ENCODE results near the gene ST6GAL1. TPM values are rescaled to one million over a fixed set of nuclear protein-coding genes. Genes with fewer than 3 reads are reported as not detected.
"Not testable (repeated sequence)": the region's sequence is repeated elsewhere in the genome, so short reads cannot be mapped to it uniquely, and the experiment has no call there.

The ST6GAL1 gene
- total RNA-seq, 2 experiments from 2014 or later = 116 to 128 TPM

DNA sequence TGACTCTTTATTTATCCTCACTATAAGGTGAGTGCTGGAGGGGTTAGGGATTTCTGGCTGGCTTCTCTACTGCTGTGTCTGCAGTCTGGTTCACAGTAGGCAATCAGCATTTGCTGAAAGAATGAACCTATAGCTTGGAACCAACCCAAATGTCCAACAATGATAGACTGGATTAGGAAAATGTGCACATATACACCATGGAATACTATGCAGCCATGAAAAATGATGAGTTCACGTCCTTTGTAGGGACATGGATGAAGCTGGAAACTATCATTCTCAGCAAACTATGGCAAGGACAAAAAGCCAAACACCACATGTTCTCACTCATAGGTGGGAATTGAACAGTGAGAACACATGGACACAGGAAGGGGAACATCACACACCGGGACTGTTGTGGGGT lies 93.0 kb downstream of the ST6GAL1 start:
- POLR2A ChIA-PET, H3K27ac Mint-ChIP-seq, CTCF ChIA-PET, H3K27me3 Mint-ChIP-seq, H3K4me3 Mint-ChIP-seq, H3K9me3 Mint-ChIP-seq, DNase-seq: not testable (repeated sequence)
- Mint-ChIP-seq H3K36me3 (ENCODE audit: low read depth) (peaks cover 46% of the 10 kb centered on the region), H3K4me1 (peaks cover 75% of the 10 kb centered on the region)

DNA sequence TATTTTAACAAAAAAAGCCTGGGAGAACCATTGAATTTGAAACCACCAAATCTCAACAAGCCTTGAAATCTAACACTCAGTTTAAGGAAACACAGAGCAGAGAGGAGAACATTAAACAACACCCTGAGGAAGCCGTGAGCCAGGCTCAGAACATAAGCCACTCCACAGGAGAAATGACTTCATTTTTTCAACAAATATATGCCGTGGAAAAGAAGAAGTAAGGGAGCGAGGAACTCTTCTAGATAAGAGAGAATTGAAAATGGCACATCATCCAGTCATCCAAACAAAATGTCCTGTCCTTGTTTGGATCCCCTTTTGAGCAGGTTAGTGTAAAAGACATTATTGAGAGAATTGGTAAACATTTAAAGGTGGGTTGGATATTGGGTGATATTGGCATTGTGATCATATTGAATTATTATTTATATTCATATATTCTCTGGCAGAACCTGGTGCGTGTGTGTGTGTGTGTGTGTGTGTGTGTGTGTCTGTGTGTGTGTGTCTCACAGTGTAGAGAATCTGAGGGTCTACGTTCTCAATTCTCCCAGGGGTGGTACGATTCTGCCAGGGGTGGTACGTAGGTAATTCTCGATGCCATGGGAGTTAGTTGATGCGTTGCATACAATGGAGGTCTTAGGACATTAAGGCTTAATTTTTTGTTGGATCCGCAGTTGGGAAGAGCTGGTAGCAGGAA lies 94.4 kb downstream of the ST6GAL1 start:
- peak overlapping the region; percentile 88 for H3K27ac Mint-ChIP-seq
- H3K4me3 Mint-ChIP-seq = peak overlapping the region; percentile 73
- H3K27me3 Mint-ChIP-seq = no peaks in the 10 kb centered on the region
- peaks cover 75% of the 10 kb centered on the region for H3K4me1 Mint-ChIP-seq
- CTCF ChIA-PET = interaction anchor here (1.8 to 2.4 kb wide), 3 partner anchors 23 to 140 kb away, joined by 4 to 15 read pairs (median 7); no protein-coding TSS in a partner anchor
- POLR2A ChIA-PET = interaction anchor here (1.0 to 4.7 kb wide), 10 partner anchors 15 to 240 kb away, joined by 4 to 108 read pairs (median 16); partner anchors contain the start of genes EIF4A2, RFC4, RPL39L and ST6GAL1
- no peak for DNase-seq
- H3K9me3 Mint-ChIP-seq = peaks cover 3% of the 10 kb centered on the region
- peaks cover 43% of the 10 kb centered on the region for H3K36me3 Mint-ChIP-seq (ENCODE audit: low read depth)

- peaks cover 3% of the 10 kb centered on the region for H3K9me3 Mint-ChIP-seq
- peak; percentile 56 for DNase-seq
- POLR2A ChIA-PET = interaction anchor here (1.0 to 4.7 kb wide), 13 partner anchors 9 to 241 kb away, joined by 4 to 108 read pairs (median 8); partner anchors contain the start of genes EIF4A2, RFC4, RPL39L and ST6GAL1
- peak overlapping the region; percentile 88 for H3K27ac Mint-ChIP-seq
- H3K4me3 Mint-ChIP-seq = peak overlapping the region; percentile 73
- H3K4me1 Mint-ChIP-seq = peaks cover 74% of the 10 kb centered on the region
- CTCF ChIA-PET = interaction anchor here (0.6 to 2.4 kb wide), 6 partner anchors 10 to 139 kb away, joined by 3 to 15 read pairs (median 5); no protein-coding TSS in a partner anchor
- H3K36me3 Mint-ChIP-seq (ENCODE audit: low read depth) = peaks cover 47% of the 10 kb centered on the region
- H3K27me3 Mint-ChIP-seq = no peaks in the 10 kb centered on the region
Measured at GRCh38 chr3:187025254-187025655, 94.9 kb downstream of the ST6GAL1 start.

- POLR2A ChIA-PET = interaction anchor here (0.8 to 4.7 kb wide), 21 partner anchors 10 to 241 kb away, joined by 3 to 108 read pairs (median 6); partner anchors contain the start of genes EIF4A2, RFC4, RPL39L and ST6GAL1
- Mint-ChIP-seq H3K27ac (peak overlapping the region; percentile 88), H3K4me1 (peaks cover 72% of the 10 kb centered on the region)
Measured at GRCh38 chr3:187025656-187026316, 95.5 kb downstream of the ST6GAL1 start.

DNA sequence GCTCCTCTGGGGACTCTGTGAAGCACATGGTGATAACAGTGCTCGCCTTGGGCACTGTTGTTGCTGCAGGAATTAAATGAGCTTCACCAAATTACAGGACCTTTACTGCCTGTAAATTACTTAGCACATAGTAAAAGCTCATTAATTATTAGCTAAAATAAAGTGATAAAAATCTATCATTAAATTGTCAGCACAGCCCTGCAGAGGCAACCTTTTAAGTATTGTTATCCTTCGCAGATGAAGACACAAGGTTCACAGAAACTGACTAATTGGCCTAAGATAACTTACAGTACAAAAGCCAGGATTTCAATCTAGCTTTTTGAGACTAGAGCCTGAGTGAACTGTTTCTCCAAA lies 96.0 kb downstream of the ST6GAL1 start:
- H3K4me3 Mint-ChIP-seq = peak overlapping the region; percentile 73
- H3K36me3 Mint-ChIP-seq (ENCODE audit: low read depth) = peaks cover 57% of the 10 kb centered on the region
- DNase-seq = no peak
- CTCF ChIA-PET = interaction anchor here (0.8 to 3.2 kb wide), 15 partner anchors 9 to 177 kb away, joined by 3 to 22 read pairs (median 4); partner anchors contain the start of gene RPL39L
- peaks cover 3% of the 10 kb centered on the region for H3K9me3 Mint-ChIP-seq
- no peaks in the 10 kb centered on the region for H3K27me3 Mint-ChIP-seq
- peaks cover 76% of the 10 kb centered on the region for H3K4me1 Mint-ChIP-seq
- POLR2A ChIA-PET = interaction anchor here (0.8 to 4.7 kb wide), 19 partner anchors 10 to 242 kb away, joined by 3 to 108 read pairs (median 6); partner anchors contain the start of genes EIF4A2, RFC4, RPL39L and ST6GAL1
- peak overlapping the region; percentile 88 for H3K27ac Mint-ChIP-seq

More at GRCh38 chr3:187025656-187026316, 95.5 kb downstream of the ST6GAL1 start:
- H3K9me3 Mint-ChIP-seq = peaks cover 3% of the 10 kb centered on the region
- no peaks in the 10 kb centered on the region for H3K27me3 Mint-ChIP-seq
- peaks cover 51% of the 10 kb centered on the region for H3K36me3 Mint-ChIP-seq (ENCODE audit: low read depth)
- CTCF ChIA-PET = interaction anchor here (0.6 to 3.2 kb wide), 14 partner anchors 10 to 176 kb away, joined by 3 to 22 read pairs (median 4); partner anchors contain the start of gene RPL39L
- H3K4me3 Mint-ChIP-seq = peak overlapping the region; percentile 73
- DNase-seq = peak; percentile 47

DNA sequence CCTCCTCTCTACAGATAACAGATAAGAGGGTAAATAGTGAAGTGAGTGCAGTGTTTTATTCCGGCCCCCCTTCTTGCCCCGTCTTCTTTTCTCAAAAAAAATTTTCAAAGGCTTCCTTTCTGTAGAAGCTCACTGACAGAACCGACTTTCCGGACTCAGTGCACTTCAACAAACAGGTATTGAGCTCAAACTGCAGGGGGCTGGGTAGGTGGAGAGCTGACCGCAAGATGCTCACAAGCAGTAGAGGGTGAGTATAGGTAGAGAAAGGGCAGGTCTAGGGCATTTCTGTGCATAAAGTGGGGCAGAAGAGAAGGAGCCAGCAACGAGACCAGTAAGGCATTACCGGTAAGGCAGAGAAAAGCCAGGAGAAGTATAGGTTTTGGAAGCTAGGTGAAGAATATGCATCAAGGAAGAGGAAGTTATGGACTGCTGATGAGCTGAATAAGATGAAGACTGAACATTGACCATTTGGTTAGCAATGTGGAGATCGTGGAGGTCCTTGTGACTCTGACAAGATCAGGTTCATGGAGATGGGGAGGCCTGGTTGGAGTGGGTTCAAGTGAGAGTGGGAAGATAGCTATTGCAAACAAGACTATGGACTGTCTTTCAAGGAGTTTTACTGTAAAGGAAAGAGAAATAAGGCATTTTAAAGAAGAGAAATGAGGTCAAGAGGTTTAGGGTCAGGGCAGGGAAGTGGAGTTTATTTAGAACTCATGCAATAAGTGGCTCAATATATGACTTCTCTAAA lies 97.4 kb downstream of the ST6GAL1 start:
- H3K4me3 Mint-ChIP-seq = peak overlapping the region; percentile 73
- peak overlapping the region; percentile 88 for H3K27ac Mint-ChIP-seq
- ChIA-PET POLR2A (interaction anchor here (0.6 to 4.7 kb wide), 18 partner anchors 12 to 243 kb away, joined by 3 to 108 read pairs (median 5); partner anchors contain the start of genes EIF4A2, RPL39L and ST6GAL1), CTCF (interaction anchor here (0.6 to 3.2 kb wide), 13 partner anchors 9 to 178 kb away, joined by 3 to 22 read pairs (median 5); partner anchors contain the start of gene RPL39L)
- peaks cover 59% of the 10 kb centered on the region for H3K36me3 Mint-ChIP-seq (ENCODE audit: low read depth)
- H3K4me1 Mint-ChIP-seq = peaks cover 80% of the 10 kb centered on the region
- H3K27me3 Mint-ChIP-seq = no peaks in the 10 kb centered on the region
- peak; percentile 66 for DNase-seq
- peaks cover 3% of the 10 kb centered on the region for H3K9me3 Mint-ChIP-seq

- H3K4me3 Mint-ChIP-seq = peak overlapping the region; percentile 3
Measured at GRCh38 chr3:187031934-187032333, 101.6 kb downstream of the ST6GAL1 start.

DNA sequence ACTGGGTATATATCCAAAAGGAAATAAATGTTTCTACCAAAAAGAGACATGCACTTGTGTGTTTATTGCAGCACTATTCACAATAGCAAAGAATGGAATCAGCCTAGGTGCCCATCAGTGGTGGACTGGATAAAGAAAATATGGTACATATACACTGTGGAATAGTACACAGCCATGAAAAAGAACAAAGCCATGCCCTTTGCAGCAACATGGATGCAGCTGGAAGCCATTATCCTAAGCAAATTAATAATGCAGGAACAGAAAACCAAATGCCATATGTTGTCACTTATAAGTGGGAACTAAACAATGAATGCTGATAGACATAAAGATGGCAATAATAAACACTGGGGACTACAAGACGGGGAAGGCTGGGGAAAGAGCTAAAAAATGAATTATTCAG lies 106.1 kb downstream of the ST6GAL1 start:
- POLR2A ChIA-PET = interaction anchor here (1.0 to 9.7 kb wide), 3 partner anchors 10 to 155 kb away, joined by 3 to 108 read pairs (median 4); no protein-coding TSS in a partner anchor
- Mint-ChIP-seq H3K4me1 (peaks cover 56% of the 10 kb centered on the region), H3K36me3 (ENCODE audit: low read depth) (peaks cover 79% of the 10 kb centered on the region), H3K4me3 (no peak overlapping the region), H3K9me3 (peaks cover 29% of the 10 kb centered on the region), H3K27ac (no peak overlapping the region), H3K27me3 (no peaks in the 10 kb centered on the region)
- DNase-seq = no peak
- CTCF ChIA-PET = interaction anchor here (0.9 kb wide), 1 partner anchor 9 kb away, joined by 3 read pairs; no protein-coding TSS in a partner anchor

More at GRCh38 chr3:187031934-187032333, 101.6 kb downstream of the ST6GAL1 start:
- POLR2A ChIA-PET = interaction anchor here (0.8 to 4.4 kb wide), 9 partner anchors 9 to 248 kb away, joined by 3 to 41 read pairs (median 4); partner anchors contain the start of gene EIF4A2
- CTCF ChIA-PET = interaction anchor here (0.7 to 2.3 kb wide), 5 partner anchors 9 to 183 kb away, joined by 3 to 8 read pairs (median 6); partner anchors contain the start of gene RPL39L
- no peak for DNase-seq
- Mint-ChIP-seq H3K27me3 (no peaks in the 10 kb centered on the region), H3K36me3 (ENCODE audit: low read depth) (peaks cover 79% of the 10 kb centered on the region), H3K9me3 (peaks cover 29% of the 10 kb centered on the region), H3K27ac (peak overlapping the region; percentile 68), H3K4me1 (peaks cover 63% of the 10 kb centered on the region)

GRCh38 chr3:187039100-187039722 lies 108.9 kb downstream of the ST6GAL1 start:
- H3K4me1 Mint-ChIP-seq = peaks cover 64% of the 10 kb centered on the region
- peak overlapping the region; percentile 98 for H3K27ac Mint-ChIP-seq
- ChIA-PET POLR2A (interaction anchor here (1.1 to 9.7 kb wide), 3 partner anchors 8 to 100 kb away, joined by 4 to 108 read pairs (median 41); partner anchors contain the start of gene RPL39L), CTCF (interaction anchor here (0.7 to 1.9 kb wide), 3 partner anchors 11 to 190 kb away, joined by 3 to 5 read pairs (median 3); no protein-coding TSS in a partner anchor)
- H3K9me3 Mint-ChIP-seq = peaks cover 22% of the 10 kb centered on the region
- H3K4me3 Mint-ChIP-seq = peak overlapping the region; percentile 19
- peaks cover 84% of the 10 kb centered on the region for H3K36me3 Mint-ChIP-seq (ENCODE audit: low read depth)
- peak; percentile 41 for DNase-seq
- no peaks in the 10 kb centered on the region for H3K27me3 Mint-ChIP-seq

- Mint-ChIP-seq H3K9me3 (peaks cover 17% of the 10 kb centered on the region), H3K27me3 (no peaks in the 10 kb centered on the region), H3K27ac (peak overlapping the region; percentile 98), H3K4me1 (peaks cover 64% of the 10 kb centered on the region), H3K36me3 (ENCODE audit: low read depth) (peaks cover 82% of the 10 kb centered on the region), H3K4me3 (no peak overlapping the region)
- ChIA-PET POLR2A (interaction anchor here (1.1 to 9.7 kb wide), 6 partner anchors 8 to 255 kb away, joined by 3 to 108 read pairs (median 15); partner anchors contain the start of genes EIF4A2, RPL39L and ST6GAL1), CTCF (interaction anchor here (0.7 to 1.9 kb wide), 4 partner anchors 8 to 191 kb away, joined by 3 to 8 read pairs (median 4); no protein-coding TSS in a partner anchor)
- DNase-seq = no peak
Measured at GRCh38 chr3:187039723-187040414, 109.5 kb downstream of the ST6GAL1 start.
